Islet precursor cell (in vitro differentiated cells): ENCODE results near the gene SPON2.
A peak's percentile ranks its signal among the peaks of the same experiment; 100 is the strongest.

Experiments used
- DNase-seq: peaks from one replicate; pipeline ENCODE4 v3.0.0-alpha.2; 2018

Gene SPON2

GRCh38 chr4:1208266-1208961 is 36.0 kb upstream of the SPON2 start:
- peak; percentile 46 for DNase-seq

- DNase-seq = peak; percentile 48
Measured at GRCh38 chr4:1207603-1208265, 35.4 kb upstream of the SPON2 start.

- DNase-seq = peak; percentile 43
Measured at GRCh38 chr4:1207157-1207470, 34.7 kb upstream of the SPON2 start.

GRCh38 chr4:1206299-1207156 is 34.1 kb upstream of the SPON2 start:
- peak; percentile 47 for DNase-seq

- no peak for DNase-seq
Measured at GRCh38 chr4:1205586-1206298, 33.4 kb upstream of the SPON2 start.

- peak; percentile 62 for DNase-seq
Measured at GRCh38 chr4:1204828-1205585, 32.6 kb upstream of the SPON2 start.

GRCh38 chr4:1204286-1204827 is 32.0 kb upstream of the SPON2 start:
- DNase-seq = no peak

GRCh38 chr4:1203026-1203616 is 30.7 kb upstream of the SPON2 start:
- DNase-seq = no peak

- no peak for DNase-seq
Measured at GRCh38 chr4:1202526-1203011, 30.2 kb upstream of the SPON2 start.

GRCh38 chr4:1201851-1202525 is 29.6 kb upstream of the SPON2 start:
- no peak for DNase-seq

- DNase-seq = peak; percentile 60
Measured at GRCh38 chr4:1200425-1201035, 28.1 kb upstream of the SPON2 start.

GRCh38 chr4:1199556-1200331 is 27.4 kb upstream of the SPON2 start:
- no peak for DNase-seq

- no peak for DNase-seq
Measured at GRCh38 chr4:1198098-1198844, 25.9 kb upstream of the SPON2 start.

GRCh38 chr4:1196421-1197183 is 24.2 kb upstream of the SPON2 start:
- no peak for DNase-seq

- no peak for DNase-seq
Measured at GRCh38 chr4:1195891-1196401, 23.6 kb upstream of the SPON2 start.

GRCh38 chr4:1195109-1195671 is 22.8 kb upstream of the SPON2 start:
- no peak for DNase-seq
